HepG2 (cell line): Measurements from ENCODE around the gene CHN1. TPM values are rescaled to one million over a fixed set of nuclear protein-coding genes. Genes with fewer than 3 reads are reported as not detected.

Experiments
- E2F5 ChIP-seq: sonication (generic); formaldehyde crosslinking; conservative IDR thresholded peaks from 2 replicates; pipeline ENCODE4 v1.4.0; 2020; ENCODE audit warnings: missing genetic modification reagents
- KIAA2018 ChIP-seq: sonication (generic); formaldehyde crosslinking; IDR thresholded peaks from 2 replicates; pipeline ENCODE4 v1.5.0; 2020; ENCODE audit warnings: mild to moderate bottlenecking, missing genetic modification reagents, borderline replicate concordance
- MTA3 ChIP-seq: sonication (generic); formaldehyde crosslinking; IDR thresholded peaks from 2 replicates; pipeline ENCODE4 v1.4.0; 2020; ENCODE audit warnings: missing genetic modification reagents
- NCOR1 ChIP-seq: fragments of 200-600 bp; sonication (generic); IDR thresholded peaks from 2 replicates; pipeline ENCODE4 v1.7.0; 2017; ENCODE audit warnings: antibody characterized with exemption, low read length, borderline replicate concordance
- NR2F1 ChIP-seq, 2 experiments: fragments of 450-650 bp in 1 of 2; formaldehyde crosslinking in 1 of 2; IDR thresholded peaks; 2 replicates each; pipeline versions ENCODE4 v1.5.0 to v1.6.1; 2016 to 2020; ENCODE audit warnings: mild to moderate bottlenecking in 1 of 2, missing compliant biosample characterization in 1 of 2, missing genetic modification reagents in 1 of 2, moderate library complexity in 1 of 2
- PATZ1 ChIP-seq: sonication (generic); formaldehyde crosslinking; IDR thresholded peaks from 2 replicates; pipeline ENCODE4 v1.4.0; 2020; ENCODE audit warnings: missing genetic modification reagents
- RARA ChIP-seq: IDR thresholded peaks from 2 replicates; pipeline ENCODE4 v1.6.1; 2016; ENCODE audit warnings: missing genetic modification reagents, missing compliant biosample characterization
- RFX5 ChIP-seq: IDR thresholded peaks from 2 replicates; pipeline ENCODE4 v1.6.1; 2011; ENCODE audit warnings: low read depth, low read length, improper control_type of control experiment
- ZGPAT ChIP-seq: IDR thresholded peaks from 2 replicates; pipeline ENCODE4 v1.6.1; 2016; ENCODE audit warnings: mild to moderate bottlenecking
- ZNF101 ChIP-seq: sonication (generic); formaldehyde crosslinking; IDR thresholded peaks from 2 replicates; pipeline ENCODE4 v1.4.0; 2020; ENCODE audit warnings: mild to moderate bottlenecking, low read depth, missing genetic modification reagents, borderline replicate concordance
- ZNF547 ChIP-seq: sonication (generic); formaldehyde crosslinking; IDR thresholded peaks from 2 replicates; pipeline ENCODE4 v1.5.1; 2020; ENCODE audit warnings: mild to moderate bottlenecking, missing genetic modification reagents
- ZNF746 ChIP-seq: sonication (generic); formaldehyde crosslinking; IDR thresholded peaks from 2 replicates; pipeline ENCODE4 v1.8.0; 2022; ENCODE audit warnings: mild to moderate bottlenecking, missing genetic modification reagents
- polyA plus RNA-seq, 8 experiments: library from polyadenylated mRNA; depleted of rRNA in 3 of 8; stranded (reverse) in 7 of 8; unstranded in 1 of 8; fragments of >200 nt; fragmentation: Illumina TruSeq in 4 of 8; extraction: Trizol in 4 of 8; gene quantifications; 2 replicates each; pipeline versions ENCODE4 v1.2.1 to v1.2.3, GENCODE V29; 2011 to 2016; ENCODE audit warnings: low read depth in 4 of 8, missing spikeins in 1 of 8, mixed read lengths in 1 of 8; ENCODE audit not compliant: insufficient read depth in 1 of 8
- total RNA-seq, 5 experiments: library from RNA; depleted of rRNA; stranded (reverse); fragments of >200 nt; fragmentation: Illumina TruSeq; extraction: Trizol; gene quantifications; 2 replicates each; pipeline ENCODE4 v1.2.3, GENCODE V29; 2016; ENCODE audit warnings: low read depth in 1 of 5

Gene CHN1
- total and polyA plus RNA-seq, 2 of the 13 experiments (the other 11 are each of a cell fraction or from before 2014, with no cell fraction given) = 2.8 to 3.5 TPM

GRCh38 chr2:175030380-175031271, 25.4 kb upstream of the CHN1 start (continued):
- TF ChIP-seq KIAA2018 (CRISPR knock-in tag) = no peak
- TF ChIP-seq PATZ1 (CRISPR knock-in tag) = peak; percentile 45
- 0 out of 2 replicates have a peak, but pooled peaks have one; percentile 20 for TF ChIP-seq E2F5 (CRISPR knock-in tag)
- TF ChIP-seq NR2F1 (CRISPR knock-in tag; IDR thresholded peaks at IDR 0.05) = peak in 1 of 2 experiments; percentile 34; a peak in 1 of 4 replicates
- TF ChIP-seq ZGPAT (CRISPR knock-in tag) = peak; percentile 43; the same call in 1 of the 2 replicates
- TF ChIP-seq ZNF746 = no peak
- TF ChIP-seq ZNF101 (CRISPR knock-in tag) = no peak
- TF ChIP-seq MTA3 (CRISPR knock-in tag) = no peak
- TF ChIP-seq ZNF547 = no peak
- TF ChIP-seq NCOR1 = 0 out of 2 replicates have a peak, but pooled peaks have one; percentile 37
- TF ChIP-seq RFX5 = no peak
- TF ChIP-seq RARA (CRISPR knock-in tag) = 0 out of 2 replicates have a peak, but pooled peaks have one; percentile 1
